Tibial nerve (tissue), 4 donors: ENCODE results near the gene DCTD. TPM values are rescaled to one million over a fixed set of nuclear protein-coding genes. Genes with fewer than 3 reads are reported as not detected.

Experiments
- DNase-seq, 2 donors: peaks; one replicate each; pipeline ENCODE4 v3.0.0-alpha.2; 2019; ENCODE audit warnings: low spot score in 2 of 2
- H3K27ac ChIP-seq, 4 donors: fragments of 200-600 bp; sonication (generic) in 3 of 4; one replicate each; pipeline ENCODE4 v1.5.1; 2017 to 2019; ENCODE audit warnings: mild to moderate bottlenecking in 1 of 4
- H3K27me3 ChIP-seq, 2 donors: fragments of 200-600 bp; sonication (generic) in 1 of 2; one replicate each; pipeline versions ENCODE4 v1.5.1 to v1.6.0; 2017 to 2019
- H3K36me3 ChIP-seq, 3 donors: fragments of 200-600 bp; sonication (generic); one replicate each; pipeline ENCODE4 v1.5.1; 2018 to 2019
- H3K4me1 ChIP-seq, 4 donors: fragments of 200-600 bp; sonication (generic) in 3 of 4; one replicate each; pipeline ENCODE4 v1.5.1; 2017 to 2019
- H3K4me3 ChIP-seq, 4 donors: fragments of 200-600 bp; sonication (generic) in 3 of 4; one replicate each; pipeline ENCODE4 v1.5.1; 2017 to 2019; ENCODE audit warnings: mild to moderate bottlenecking in 1 of 4, moderate library complexity in 1 of 4
- H3K9me3 ChIP-seq, 4 donors: fragments of 200-600 bp; sonication (generic) in 3 of 4; one replicate each; pipeline ENCODE4 v1.5.1; 2017 to 2019
- CTCF ChIP-seq, 5 experiments: fragments of 200-600 bp in 3 of 5; fragments of 450-650 bp in 2 of 5; sonication (generic) in 3 of 5; IDR thresholded peaks; one replicate each; pipeline ENCODE4 v1.5.1; 2016 to 2019; ENCODE audit warnings: antibody characterized with exemption in 5 of 5, mild to moderate bottlenecking in 3 of 5, moderate library complexity in 2 of 5
- EP300 ChIP-seq, 2 donors: sonication (generic); formaldehyde crosslinking; IDR thresholded peaks; one replicate each; pipeline ENCODE4 v1.6.1; 2017; ENCODE audit warnings: antibody characterized with exemption in 2 of 2, mild to moderate bottlenecking in 1 of 2
- POLR2A ChIP-seq, 2 donors: fragments of 450-650 bp; IDR thresholded peaks; one replicate each; pipeline ENCODE4 v1.6.1; 2017; ENCODE audit warnings: antibody characterized with exemption in 2 of 2, mild to moderate bottlenecking in 2 of 2, moderate library complexity in 2 of 2
- WGBS, 2 donors: methylation state at CpG; one replicate each; pipeline ENCODE4 v1.1.5; 2018; 5-methylcytosine and 5-hydroxymethylcytosine counted together
- total RNA-seq, 4 donors: library from RNA; depleted of rRNA; stranded (reverse); fragments of >200 nt; gene quantifications; one replicate each; pipeline ENCODE4 v1.1.0, GENCODE V29; 2016

DCTD gene
- total RNA-seq, 4 donors from 2014 or later, result 50.4 to 76.3 (median 55.8) TPM

GRCh38 chr4:182944484-182945213 is 27.5 kb upstream of the DCTD start:
- TF ChIP-seq POLR2A (IDR thresholded peaks at IDR 0.05) (no peak), CTCF (IDR thresholded peaks at IDR 0.05) (no peak), EP300 (IDR thresholded peaks at IDR 0.05) (no peak)
- DNase-seq, result no peak
- Histone ChIP-seq H3K27ac (no peak overlapping the region), H3K9me3 (no peaks in the 10 kb centered on the region), H3K4me1 (no peaks in the 10 kb centered on the region), H3K36me3 (no peaks in the 10 kb centered on the region), H3K27me3 (no peaks in the 10 kb centered on the region), H3K4me3 (no peak overlapping the region)
- WGBS, 2 donors, result 63 to 71% methylated on average over 4 of the region's 4 CpGs

GRCh38 chr4:182939680-182940079 is 22.5 kb upstream of the DCTD start:
- no peak for DNase-seq
- Histone ChIP-seq H3K27ac (no peak overlapping the region), H3K36me3 (no peaks in the 10 kb centered on the region), H3K4me3 (no peak overlapping the region), H3K4me1 (no peaks in the 10 kb centered on the region), H3K27me3 (no peaks in the 10 kb centered on the region), H3K9me3 (no peaks in the 10 kb centered on the region)
- 87 to 88% methylated on average over 9 of the region's 9 CpGs for WGBS, 2 donors
- no peak for TF ChIP-seq POLR2A (IDR thresholded peaks at IDR 0.05)
- TF ChIP-seq EP300 (IDR thresholded peaks at IDR 0.05), result no peak
- no peak for TF ChIP-seq CTCF (IDR thresholded peaks at IDR 0.05)

- WGBS, 2 donors, result 13 to 15% methylated on average over 14 of the region's 14 CpGs
- no peaks in the 10 kb centered on the region for H3K36me3 ChIP-seq
- no peaks in the 10 kb centered on the region for H3K4me1 ChIP-seq
- H3K9me3 ChIP-seq, result no peaks in the 10 kb centered on the region
- H3K27me3 ChIP-seq, result no peaks in the 10 kb centered on the region
- no peak overlapping the region for H3K27ac ChIP-seq
- H3K4me3 ChIP-seq, result no peak overlapping the region
- DNase-seq, result peak; percentile 51 to 78
- TF ChIP-seq CTCF (IDR thresholded peaks at IDR 0.05) (peak; percentile 73 to 86 (median 84)), EP300 (IDR thresholded peaks at IDR 0.05) (no peak), POLR2A (IDR thresholded peaks at IDR 0.05) (no peak)
These were observed 21.0 kb upstream of the DCTD start for GRCh38 chr4:182938205-182938645.

- TF ChIP-seq EP300 (IDR thresholded peaks at IDR 0.05) (no peak), POLR2A (IDR thresholded peaks at IDR 0.05) (no peak)
- 71 to 79% methylated on average over 5 of the region's 5 CpGs for WGBS, 2 donors
- Histone ChIP-seq H3K27me3 (no peaks in the 10 kb centered on the region), H3K4me3 (no peak overlapping the region), H3K27ac (no peak overlapping the region), H3K4me1 (no peaks in the 10 kb centered on the region), H3K36me3 (no peaks in the 10 kb centered on the region), H3K9me3 (no peaks in the 10 kb centered on the region)
- no peak for DNase-seq
These were observed 20.4 kb upstream of the DCTD start for GRCh38 chr4:182937268-182938204.

- TF ChIP-seq POLR2A (IDR thresholded peaks at IDR 0.05) (no peak), CTCF (IDR thresholded peaks at IDR 0.05) (no peak)
- H3K27me3 ChIP-seq, result no peaks in the 10 kb centered on the region
- H3K36me3 ChIP-seq, result no peaks in the 10 kb centered on the region
- H3K27ac ChIP-seq, result no peak overlapping the region
- no peak overlapping the region for H3K4me3 ChIP-seq
- WGBS, 2 donors, result 91 to 92% methylated on average over 5 of the region's 5 CpGs
- H3K4me1 ChIP-seq, result no peaks in the 10 kb centered on the region
- no peaks in the 10 kb centered on the region for H3K9me3 ChIP-seq
- no peak for DNase-seq
These were observed 15.5 kb upstream of the DCTD start for GRCh38 chr4:182932651-182933050.
